ENCODE data around the gene ZNF892. TPM values are rescaled to one million over a fixed set of nuclear protein-coding genes. Genes with fewer than 3 reads are reported as not detected.

ZNF892 gene
- polyA plus RNA-seq, 3 donors = 0.15 to 0.73 (median 0.23) TPM

DNA sequence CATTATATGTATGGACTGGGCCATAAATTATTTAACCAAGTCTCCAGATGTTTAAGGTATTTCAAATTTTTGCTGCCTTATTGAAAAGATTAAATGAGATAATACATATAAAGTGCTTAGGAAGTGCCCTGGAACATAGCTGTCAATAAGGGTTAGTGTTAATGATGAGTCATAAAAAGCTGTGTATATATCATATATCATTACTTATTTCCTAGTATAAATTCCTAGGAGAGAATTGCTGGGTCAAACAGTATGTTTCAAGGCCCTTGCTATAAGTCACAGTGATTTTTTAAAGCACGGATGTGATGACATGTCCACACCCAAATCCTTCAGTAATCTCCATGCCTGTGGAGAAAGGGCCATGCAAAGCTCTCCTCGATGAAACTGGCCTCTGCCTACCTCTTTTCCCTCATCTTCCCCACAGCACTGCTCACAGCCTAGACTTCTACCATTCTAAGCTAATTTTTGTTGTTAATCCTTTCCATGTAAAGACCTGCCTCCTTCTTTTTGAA lies 33.2 kb upstream of the ZNF892 start:
- H3K27ac ChIP-seq (ENCODE audit: low read depth in 1 of 2, low read length in 2 of 2) = no peak overlapping the region
- no peak overlapping the region for H3K27ac Mint-ChIP-seq
- no peak overlapping the region for H3K4me3 ChIP-seq (replicated peaks in 1 of 3; ENCODE audit: low read depth in 2 of 3, low read length in 3 of 3)
- no peaks in the 10 kb centered on the region for H3K4me1 ChIP-seq (ENCODE audit: control insufficient read depth in 1 of 2, insufficient read depth in 2 of 2, low read length in 2 of 2)
- H3K27me3 ChIP-seq (ENCODE audit: control insufficient read depth in 2 of 2, insufficient read depth in 2 of 2, low read length in 2 of 2) = no peaks in the 10 kb centered on the region
- H4K20me1 ChIP-seq (ENCODE audit: insufficient read depth, low read length) = no peaks in the 10 kb centered on the region
- H3K36me3 Mint-ChIP-seq = peaks cover 32 to 34% of the 10 kb centered on the region in 2 donors
- intact Hi-C loops (cut with micrococcal nuclease) = no loop called here
- WGBS (ENCODE audit: insufficient coverage) = 100% methylated on average over 1 of the region's 2 CpGs
- no peaks in the 10 kb centered on the region for H3K4me1 Mint-ChIP-seq
- no peaks in the 10 kb centered on the region for H3K27me3 Mint-ChIP-seq (ENCODE audit: low read depth in 3 of 3)
- H3K4me2 ChIP-seq (replicated peaks; ENCODE audit: extremely low read depth, low read length, poor library complexity, severe bottlenecking) = no peak overlapping the region
- no peak overlapping the region for H3K9ac ChIP-seq (ENCODE audit: insufficient read depth, low read length, poor library complexity, severe bottlenecking)
- H3K4me3 Mint-ChIP-seq = peak overlapping the region in 1 of 2 donors; percentile 24
- no peak overlapping the region for H2AFZ ChIP-seq (ENCODE audit: insufficient read depth, low read depth, low read length, poor library complexity, severe bottlenecking)
- peaks cover 15 to 67% (median 34%) of the 10 kb centered on the region in 7 donors for H3K9me3 Mint-ChIP-seq
- H3K36me3 ChIP-seq (replicated peaks in 1 of 2; ENCODE audit: control insufficient read depth in 1 of 2, insufficient read depth in 2 of 2, low read length in 2 of 2) = peaks cover 11 to 33% of the 10 kb centered on the region in 2 donors
- no peak for DNase-seq
- H3K9me3 ChIP-seq (replicated peaks in 1 of 2; ENCODE audit: control insufficient read depth in 1 of 2, insufficient read depth in 1 of 2, low read length in 2 of 2) = peaks cover 41 to 53% of the 10 kb centered on the region in 2 donors
- TF ChIP-seq, protein P1, sequence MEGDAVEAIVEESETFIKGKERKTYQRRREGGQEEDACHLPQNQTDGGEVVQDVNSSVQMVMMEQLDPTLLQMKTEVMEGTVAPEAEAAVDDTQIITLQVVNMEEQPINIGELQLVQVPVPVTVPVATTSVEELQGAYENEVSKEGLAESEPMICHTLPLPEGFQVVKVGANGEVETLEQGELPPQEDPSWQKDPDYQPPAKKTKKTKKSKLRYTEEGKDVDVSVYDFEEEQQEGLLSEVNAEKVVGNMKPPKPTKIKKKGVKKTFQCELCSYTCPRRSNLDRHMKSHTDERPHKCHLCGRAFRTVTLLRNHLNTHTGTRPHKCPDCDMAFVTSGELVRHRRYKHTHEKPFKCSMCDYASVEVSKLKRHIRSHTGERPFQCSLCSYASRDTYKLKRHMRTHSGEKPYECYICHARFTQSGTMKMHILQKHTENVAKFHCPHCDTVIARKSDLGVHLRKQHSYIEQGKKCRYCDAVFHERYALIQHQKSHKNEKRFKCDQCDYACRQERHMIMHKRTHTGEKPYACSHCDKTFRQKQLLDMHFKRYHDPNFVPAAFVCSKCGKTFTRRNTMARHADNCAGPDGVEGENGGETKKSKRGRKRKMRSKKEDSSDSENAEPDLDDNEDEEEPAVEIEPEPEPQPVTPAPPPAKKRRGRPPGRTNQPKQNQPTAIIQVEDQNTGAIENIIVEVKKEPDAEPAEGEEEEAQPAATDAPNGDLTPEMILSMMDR (IDR thresholded peaks at IDR 0.05) = no peak
- H3K79me2 ChIP-seq (ENCODE audit: insufficient read depth, low read length) = no peaks in the 10 kb centered on the region

DNA sequence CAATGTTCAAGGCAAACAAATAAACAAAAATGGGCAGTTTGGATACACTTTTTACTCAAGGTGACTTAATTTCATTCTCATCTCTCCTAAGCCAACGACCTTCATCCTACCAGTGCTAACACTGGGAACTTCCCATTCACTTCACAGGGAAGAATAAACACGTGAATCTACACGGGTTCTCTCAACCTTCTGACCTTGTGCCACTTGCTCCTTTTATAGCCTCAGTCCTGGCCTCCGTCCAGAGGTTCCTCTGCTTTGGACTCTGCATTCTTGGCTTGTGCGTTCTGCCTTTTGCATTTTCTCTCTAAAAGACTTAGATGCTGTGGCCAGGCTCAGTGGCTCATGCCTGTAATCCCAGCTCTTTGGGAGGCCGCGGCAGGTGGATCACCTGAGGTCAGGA lies 27.9 kb upstream of the ZNF892 start:
- peaks cover 59 to 75% of the 10 kb centered on the region in 2 donors for H3K36me3 Mint-ChIP-seq
- intact Hi-C loops (cut with micrococcal nuclease) = no loop called here
- H3K4me1 Mint-ChIP-seq = no peaks in the 10 kb centered on the region
- Histone ChIP-seq H3K36me3 (replicated peaks in 1 of 2; ENCODE audit: control insufficient read depth in 1 of 2, insufficient read depth in 2 of 2, low read length in 2 of 2) (peaks cover 40 to 74% of the 10 kb centered on the region in 2 donors), H3K9ac (ENCODE audit: insufficient read depth, low read length, poor library complexity, severe bottlenecking) (no peak overlapping the region), H2AFZ (ENCODE audit: insufficient read depth, low read depth, low read length, poor library complexity, severe bottlenecking) (no peak overlapping the region), H3K79me2 (ENCODE audit: insufficient read depth, low read length) (no peaks in the 10 kb centered on the region), H3K27me3 (ENCODE audit: control insufficient read depth in 2 of 2, insufficient read depth in 2 of 2, low read length in 2 of 2) (no peaks in the 10 kb centered on the region), H3K9me3 (replicated peaks in 1 of 2; ENCODE audit: control insufficient read depth in 1 of 2, insufficient read depth in 1 of 2, low read length in 2 of 2) (peaks cover 62 to 85% of the 10 kb centered on the region in 2 donors), H3K4me2 (replicated peaks; ENCODE audit: extremely low read depth, low read length, poor library complexity, severe bottlenecking) (no peak overlapping the region), H3K4me3 (replicated peaks in 1 of 3; ENCODE audit: low read depth in 2 of 3, low read length in 3 of 3) (no peak overlapping the region), H3K4me1 (ENCODE audit: control insufficient read depth in 1 of 2, insufficient read depth in 2 of 2, low read length in 2 of 2) (no peaks in the 10 kb centered on the region), H4K20me1 (ENCODE audit: insufficient read depth, low read length) (no peaks in the 10 kb centered on the region), H3K27ac (ENCODE audit: low read depth in 1 of 2, low read length in 2 of 2) (no peak overlapping the region)
- WGBS (ENCODE audit: insufficient coverage) = 90% methylated on average over 5 of the region's 7 CpGs
- TF ChIP-seq, protein P1 (IDR thresholded peaks at IDR 0.05) = no peak
- H3K4me3 Mint-ChIP-seq = no peak overlapping the region
- H3K9me3 Mint-ChIP-seq = peaks cover 46 to 75% (median 65%) of the 10 kb centered on the region in 7 donors
- H3K27ac Mint-ChIP-seq = no peak overlapping the region
- no peaks in the 10 kb centered on the region for H3K27me3 Mint-ChIP-seq (ENCODE audit: low read depth in 3 of 3)
- no peak for DNase-seq

Measured in CD14-positive monocyte (primary cell).